ENCODE measurements around the gene GTF3C4. TPM values are rescaled to one million over a fixed set of nuclear protein-coding genes. Genes with fewer than 3 reads are reported as not detected.

Gene GTF3C4
- total RNA-seq, 1 experiment from 2014 or later, result 40.8 TPM

DNA sequence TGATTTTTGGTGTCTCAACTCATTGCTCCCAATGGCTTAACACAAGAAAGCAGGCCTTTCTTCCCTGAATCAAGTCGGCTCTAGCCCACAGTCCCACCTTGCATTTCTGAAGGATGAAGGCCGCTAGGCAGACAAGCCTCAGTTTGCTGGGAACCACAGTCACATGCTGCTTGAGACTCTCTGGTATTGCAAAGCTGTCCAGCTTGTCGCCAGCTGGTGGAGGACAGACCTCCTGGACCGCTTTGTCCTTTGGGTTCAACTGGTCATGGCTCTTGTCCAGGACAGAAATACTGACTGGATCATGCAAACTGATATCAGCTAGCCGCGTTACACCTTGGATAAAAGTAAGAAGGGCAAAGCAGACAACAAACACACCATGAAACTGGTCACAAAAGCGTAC lies 23.5 kb upstream of the GTF3C4 start:
- no peaks in the 10 kb centered on the region for H3K4me1 ChIP-seq (ENCODE audit: insufficient read depth, low read length, poor library complexity, severe bottlenecking)
- ChIA-PET POLR2A (ENCODE audit: low non-redundant PET) (no interaction called here), CTCF (no interaction called here)
- TF ChIP-seq CTCF (conservative IDR thresholded peaks at IDR 0.05; ENCODE audit: low read depth, low read length), result no peak
- no peak for TF ChIP-seq EZH2 (IDR thresholded peaks at IDR 0.05; ENCODE audit: borderline replicate concordance, low read depth, low read length, poor library complexity, severe bottlenecking)
- no peaks in the 10 kb centered on the region for H3K27me3 ChIP-seq (replicated peaks; ENCODE audit: insufficient read depth, low read depth, low read length, poor library complexity)
- H3K36me3 ChIP-seq (ENCODE audit: insufficient read depth, low read length, poor library complexity, severe bottlenecking), result peaks cover 66% of the 10 kb centered on the region
- H3K4me3 ChIP-seq (ENCODE audit: low read depth, low read length, poor library complexity, severe bottlenecking), result no peak overlapping the region
- intact Hi-C loops (cut with micrococcal nuclease; ENCODE audit: unreplicated experiment), result no loop called here
- H3K9me3 ChIP-seq (ENCODE audit: low read depth, low read length, poor library complexity, severe bottlenecking), result no peaks in the 10 kb centered on the region
- DNase-seq (ENCODE audit: low spot score), result no peak
- no peak overlapping the region for H3K27ac ChIP-seq (ENCODE audit: low read depth, low read length, poor library complexity, severe bottlenecking)
- BruUV-seq (replicated peaks), result no TSS peak

GRCh38 chr9:132647355-132647754 lies 22.9 kb upstream of the GTF3C4 start:
- H3K9me3 ChIP-seq (ENCODE audit: low read depth, low read length, poor library complexity, severe bottlenecking), result no peaks in the 10 kb centered on the region
- H3K4me1 ChIP-seq (ENCODE audit: insufficient read depth, low read length, poor library complexity, severe bottlenecking), result no peaks in the 10 kb centered on the region
- BruUV-seq (replicated peaks), result no TSS peak
- H3K36me3 ChIP-seq (ENCODE audit: insufficient read depth, low read length, poor library complexity, severe bottlenecking), result peaks cover 60% of the 10 kb centered on the region
- POLR2A ChIA-PET (ENCODE audit: low non-redundant PET), result no interaction called here
- no peak overlapping the region for H3K27ac ChIP-seq (ENCODE audit: low read depth, low read length, poor library complexity, severe bottlenecking)
- TF ChIP-seq CTCF (conservative IDR thresholded peaks at IDR 0.05; ENCODE audit: low read depth, low read length) (no peak), EZH2 (IDR thresholded peaks at IDR 0.05; ENCODE audit: borderline replicate concordance, low read depth, low read length, poor library complexity, severe bottlenecking) (no peak)
- DNase-seq (ENCODE audit: low spot score), result no peak
- H3K4me3 ChIP-seq (ENCODE audit: low read depth, low read length, poor library complexity, severe bottlenecking), result no peak overlapping the region
- intact Hi-C loops (cut with micrococcal nuclease; ENCODE audit: unreplicated experiment), result no loop called here
- H3K27me3 ChIP-seq (replicated peaks; ENCODE audit: insufficient read depth, low read depth, low read length, poor library complexity), result no peaks in the 10 kb centered on the region
- CTCF ChIA-PET, result no interaction called here

GRCh38 chr9:132647806-132648205 lies 22.5 kb upstream of the GTF3C4 start:
- TF ChIP-seq EZH2 (IDR thresholded peaks at IDR 0.05; ENCODE audit: borderline replicate concordance, low read depth, low read length, poor library complexity, severe bottlenecking) (no peak), CTCF (conservative IDR thresholded peaks at IDR 0.05; ENCODE audit: low read depth, low read length) (no peak)
- Histone ChIP-seq H3K9me3 (ENCODE audit: low read depth, low read length, poor library complexity, severe bottlenecking) (no peaks in the 10 kb centered on the region), H3K4me3 (ENCODE audit: low read depth, low read length, poor library complexity, severe bottlenecking) (no peak overlapping the region), H3K4me1 (ENCODE audit: insufficient read depth, low read length, poor library complexity, severe bottlenecking) (no peaks in the 10 kb centered on the region), H3K27ac (ENCODE audit: low read depth, low read length, poor library complexity, severe bottlenecking) (no peak overlapping the region), H3K27me3 (replicated peaks; ENCODE audit: insufficient read depth, low read depth, low read length, poor library complexity) (no peaks in the 10 kb centered on the region), H3K36me3 (ENCODE audit: insufficient read depth, low read length, poor library complexity, severe bottlenecking) (peaks cover 60% of the 10 kb centered on the region)
- no peak for DNase-seq (ENCODE audit: low spot score)
- CTCF ChIA-PET, result no interaction called here
- BruUV-seq (replicated peaks), result no TSS peak
- POLR2A ChIA-PET (ENCODE audit: low non-redundant PET), result no interaction called here
- intact Hi-C loops (cut with micrococcal nuclease; ENCODE audit: unreplicated experiment), result no loop called here

All from A673 (cell line).